K562 (cell line): ENCODE measurements around the gene CRIM1. TPM values are rescaled to one million over a fixed set of nuclear protein-coding genes. Genes with fewer than 3 reads are reported as not detected.
A peak's percentile ranks its signal among the peaks of the same experiment; 100 is the strongest.

Experiments used
- CEBPB ChIP-seq: fragments of 450-650 bp; IDR thresholded peaks from 2 replicates; pipeline ENCODE4 v1.6.1; 2016; ENCODE audit warnings: missing genetic modification characterization, missing compliant biosample characterization
- CREB1 ChIP-seq, 2 experiments: sonication (generic) in 1 of 2; formaldehyde crosslinking in 1 of 2; IDR thresholded peaks; 2 replicates each; pipeline versions ENCODE4 v1.6.1 to v1.8.0; 2012 to 2022; ENCODE audit warnings: inconsistent platforms in 1 of 2, mild to moderate bottlenecking in 1 of 2, missing genetic modification reagents in 1 of 2, moderate library complexity in 1 of 2
- CTCFL ChIP-seq: IDR thresholded peaks from 2 replicates; pipeline ENCODE4 v1.6.1; 2011; ENCODE audit warnings: borderline replicate concordance, low read depth, mild to moderate bottlenecking, moderate library complexity, low read length; ENCODE audit not compliant: insufficient read depth, poor library complexity, severe bottlenecking
- E2F6 ChIP-seq, 2 experiments: IDR thresholded peaks; 2 replicates each; pipeline ENCODE4 v1.6.1; 2011; ENCODE audit warnings: borderline replicate concordance in 1 of 2, control low read depth in 1 of 2, low read depth in 1 of 2, low read length in 1 of 2, mild to moderate bottlenecking in 1 of 2, mixed read lengths in 1 of 2, moderate library complexity in 1 of 2; ENCODE audit not compliant: insufficient read depth in 1 of 2, insufficient read length in 1 of 2, poor library complexity in 1 of 2, severe bottlenecking in 1 of 2; ENCODE audit errors: extremely low read depth in 1 of 2
- EP300 ChIP-seq: IDR thresholded peaks from 2 replicates; pipeline ENCODE4 v1.6.1; 2012; ENCODE audit warnings: low read length, improper control_type of control experiment
- FOSL1 ChIP-seq: fragments of 200-800 bp; sonication (Bioruptor generic); conservative IDR thresholded peaks from 2 replicates; pipeline ENCODE4 v1.6.1; 2016; ENCODE audit warnings: missing genetic modification characterization, missing compliant biosample characterization
- FOXA3 ChIP-seq, 2 experiments: fragments of 450-650 bp in 1 of 2; sonication (generic) in 1 of 2; formaldehyde crosslinking; IDR thresholded peaks in 1 of 2; conservative IDR thresholded peaks in 1 of 2; 2 replicates each; pipeline versions ENCODE4 v1.4.0 to v1.8.0; 2020 to 2022; ENCODE audit warnings: mild to moderate bottlenecking in 2 of 2, missing genetic modification reagents in 1 of 2
- HNRNPH1 ChIP-seq: fragments of 200-400 bp; formaldehyde crosslinking; optimal IDR thresholded peaks from 2 replicates; pipeline ENCODE3; 2017; ENCODE audit warnings: low read depth, mild to moderate bottlenecking, low read length, moderate library complexity
- OTX1 ChIP-seq: fragments of 450-650 bp; formaldehyde crosslinking; IDR thresholded peaks from 2 replicates; pipeline ENCODE4 v1.4.0; 2022; ENCODE audit warnings: mild to moderate bottlenecking
- PREB ChIP-seq: sonication (generic); formaldehyde crosslinking; IDR thresholded peaks from 2 replicates; pipeline ENCODE4 v1.8.1; 2023; ENCODE audit warnings: mild to moderate bottlenecking, missing genetic modification reagents
- RCOR1 ChIP-seq, 2 experiments: IDR thresholded peaks; 2 replicates each; pipeline ENCODE4 v1.6.1; 2012; ENCODE audit warnings: low read depth in 2 of 2, low read length in 2 of 2, borderline replicate concordance in 1 of 2, improper control_type of control experiment in 1 of 2
- SMAD2 ChIP-seq: fragments of 150-350 bp; IDR thresholded peaks from 2 replicates; pipeline ENCODE4 v1.6.1; 2014; ENCODE audit warnings: low read depth, mild to moderate bottlenecking, low read length
- TEAD4 ChIP-seq, 2 experiments: sonication (generic) in 1 of 2; formaldehyde crosslinking in 1 of 2; IDR thresholded peaks; 2 replicates each; pipeline versions ENCODE4 v1.6.1 to v1.8.0; 2012 to 2022; ENCODE audit warnings: borderline replicate concordance in 1 of 2, inconsistent platforms in 1 of 2, low read length in 1 of 2, mild to moderate bottlenecking in 1 of 2, missing genetic modification reagents in 1 of 2
- UBTF ChIP-seq, 2 experiments: IDR thresholded peaks; 2 replicates each; pipeline ENCODE4 v1.6.1; 2012; ENCODE audit warnings: improper control_type of control experiment in 2 of 2, low read depth in 2 of 2, low read length in 2 of 2, borderline replicate concordance in 1 of 2
- ZBTB34 ChIP-seq: fragments of 250-450 bp; sonication (Bioruptor Pico); IDR thresholded peaks from 2 replicates; pipeline ENCODE4 v1.8.0; 2021; ENCODE audit warnings: mild to moderate bottlenecking, moderate library complexity
- ZNF121 ChIP-seq: sonication (generic); formaldehyde crosslinking; conservative IDR thresholded peaks from 2 replicates; pipeline ENCODE4 v1.8.0; 2022; ENCODE audit warnings: missing genetic modification reagents
- polyA plus RNA-seq, 8 experiments: library from polyadenylated mRNA; depleted of rRNA in 4 of 8; stranded (reverse) in 5 of 8; unstranded in 3 of 8; fragments of >200 nt; fragmentation: Nextera tagmentation in 2 of 8; fragmentation: Illumina TruSeq in 1 of 8; extraction: Ambion mirVana in 2 of 8; extraction: Trizol in 1 of 8; gene quantifications; 2 replicates each; pipeline versions ENCODE4 v1.2.1 to v1.2.3, GENCODE V29; 2011 to 2014; ENCODE audit warnings: inconsistent platforms in 1 of 8, missing spikeins in 1 of 8
- total RNA-seq, 7 experiments: library from RNA; depleted of rRNA in 6 of 7; stranded (reverse); fragments of >200 nt in 6 of 7; fragmentation: Illumina TruSeq in 2 of 7; extraction: Trizol in 2 of 7; gene quantifications; 2 replicates each; pipeline versions ENCODE4 v1.2.1 to v1.2.3, GENCODE V29; 2011 to 2021; ENCODE audit warnings: low replicate concordance in 1 of 7

CRIM1 gene
- total and polyA plus RNA-seq, 9 of the 15 experiments (the other 6 are each of a cell fraction or from before 2014, with no cell fraction given): 0.01 to 0.36 (median 0.06) TPM; not detected in 1

GRCh38 chr2:36536776-36537175 is 181.2 kb downstream of the CRIM1 start (continued):
- TF ChIP-seq UBTF (IDR thresholded peaks at IDR 0.05; ENCODE audit: borderline replicate concordance in 1 of 2, low read depth in 2 of 2, low read length in 2 of 2) (no peak), OTX1 (no peak), ZNF121 (CRISPR knock-in tag) (no peak), CTCFL (no peak), FOXA3 (CRISPR knock-in tag; conservative IDR thresholded peaks at IDR 0.05 in 1 of 2, IDR thresholded peaks at IDR 0.05 in 1 of 2) (peak in 1 of 2 experiments; percentile 52; a peak in 1 of 4 replicates), SMAD2 (no peak), CREB1 (IDR thresholded peaks at IDR 0.05) (no peak), CREB1 (CRISPR knock-in tag; IDR thresholded peaks at IDR 0.05) (no peak), TEAD4 (IDR thresholded peaks at IDR 0.05; ENCODE audit: low read length) (peak; percentile 67; the same call in 1 of the 2 replicates), TEAD4 (CRISPR knock-in tag; IDR thresholded peaks at IDR 0.05; ENCODE audit: borderline replicate concordance) (no peak), CEBPB (tag) (no peak), EP300 (peak; percentile 13; the same call in 1 of the 2 replicates), PREB (CRISPR knock-in tag) (no peak), E2F6 (IDR thresholded peaks at IDR 0.05; ENCODE audit: borderline replicate concordance in 1 of 2, extremely low read depth in 1 of 2, insufficient read depth in 1 of 2, insufficient read length in 1 of 2, low read depth in 1 of 2, low read length in 1 of 2, poor library complexity in 1 of 2, severe bottlenecking in 1 of 2) (no peak), FOSL1 (tag) (peak; percentile 35; the same call in 1 of the 2 replicates), RCOR1 (IDR thresholded peaks at IDR 0.05; ENCODE audit: borderline replicate concordance in 1 of 2, low read depth in 2 of 2, low read length in 2 of 2) (peak in 1 of 2 experiments; percentile 11; a peak in 1 of 4 replicates), ZBTB34 (no peak), HNRNPH1 (no peak)
